HG03521 (cell line): ENCODE results near the gene AKR7A3.
"Not testable (repeated sequence)": the region's sequence is repeated elsewhere in the genome, so short reads cannot be mapped to it uniquely, and the experiment has no call there.

Experiments used
- ATAC-seq: cut with Tn5 transposase; IDR thresholded peaks from one replicate; pipeline ENCODE4 v1.9.1; 2021; ENCODE audit warnings: mild to moderate bottlenecking, moderate library complexity; ENCODE audit not compliant: unreplicated experiment

The AKR7A3 gene

GRCh38 chr1:19256301-19256700 lies 32.3 kb downstream of the AKR7A3 start:
- ATAC-seq: not testable (repeated sequence)

- no peak for ATAC-seq
Measured at GRCh38 chr1:19255288-19255687, 33.3 kb downstream of the AKR7A3 start.

- ATAC-seq: no peak
Measured at GRCh38 chr1:19254416-19254815, 34.2 kb downstream of the AKR7A3 start.

GRCh38 chr1:19251305-19252196 lies 37.0 kb downstream of the AKR7A3 start, which contains the start of the genes EMC1 and MRTO4:
EMC1 (minus strand) TSS chr1:19251524; CDS start chr1:19251509, 15 bp downstream.
MRTO4 (plus strand) TSS chr1:19251805; CDS start chr1:19251836, 31 bp downstream.
- peak; percentile 78 for ATAC-seq

GRCh38 chr1:19250629-19251304 lies 37.8 kb downstream of the AKR7A3 start:
- ATAC-seq: no peak

- no peak for ATAC-seq
Measured at GRCh38 chr1:19240673-19241538, 47.7 kb downstream of the AKR7A3 start.

GRCh38 chr1:19239876-19240275 lies 48.7 kb downstream of the AKR7A3 start:
- no peak for ATAC-seq

- ATAC-seq: no peak
Measured at GRCh38 chr1:19234224-19234623, 54.3 kb downstream of the AKR7A3 start.
